T1000 (cell line): ENCODE measurements around the gene DGKD.

Source experiments
- DNase-seq: peaks from one replicate; lab custom pipeline; 2025; ENCODE audit warnings: mixed read lengths; lab: John Stamatoyannopoulos, UW

DGKD gene

DNA sequence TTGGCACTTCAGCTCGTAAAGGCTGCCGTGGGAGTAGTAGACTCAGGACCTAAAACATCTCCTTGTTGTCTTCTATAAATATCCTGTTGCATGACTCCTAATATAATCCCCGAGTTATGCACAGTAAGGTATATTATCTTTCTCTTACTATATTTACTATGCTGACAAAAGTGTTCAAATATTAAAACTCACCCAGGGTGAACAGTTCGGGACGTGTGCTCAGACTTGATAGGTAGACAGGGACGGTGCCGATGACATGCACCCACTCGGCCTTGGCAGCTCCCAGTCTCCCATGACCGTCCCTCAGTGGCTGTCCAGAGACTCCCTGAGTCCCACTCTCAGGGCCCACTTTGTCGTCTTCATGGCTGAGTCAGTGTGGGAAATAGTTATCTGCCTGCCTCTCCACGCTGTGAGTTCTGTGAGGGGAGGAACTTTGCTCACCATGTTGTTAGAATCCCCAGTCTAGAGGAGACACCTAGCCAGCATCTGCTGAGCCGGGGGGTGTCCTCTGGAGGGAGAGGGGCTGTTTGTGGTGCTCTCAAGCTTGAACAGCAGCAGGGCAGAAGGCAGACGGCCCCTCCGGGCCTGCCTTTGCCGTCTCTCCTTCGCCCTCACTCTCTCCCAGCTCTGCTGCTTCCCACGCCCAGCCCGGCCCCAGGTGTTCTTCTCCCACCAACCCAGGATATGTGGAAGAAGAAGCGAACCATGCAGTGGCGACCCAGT is 75.0 kb downstream of the DGKD start:
- no peak for DNase-seq

DNA sequence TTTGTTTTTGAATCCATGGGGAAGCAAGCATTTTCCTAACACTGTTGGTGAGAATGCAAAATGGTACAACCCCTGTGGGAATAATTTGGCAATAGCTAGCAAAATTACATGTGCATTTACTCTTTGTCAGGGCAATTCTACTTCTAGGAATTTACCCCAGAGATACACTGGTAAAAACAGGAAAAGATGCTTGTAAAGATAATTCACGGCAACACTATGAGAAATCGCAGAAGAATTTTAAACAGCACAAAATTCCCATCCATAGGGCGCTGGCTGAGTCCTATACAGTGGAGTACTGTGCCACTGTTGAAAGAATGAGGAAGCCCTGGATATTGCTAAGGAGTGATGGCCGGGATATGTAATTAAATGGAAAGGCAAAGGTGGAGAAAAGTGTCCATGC is 75.8 kb downstream of the DGKD start:
- DNase-seq, result no peak

DNA sequence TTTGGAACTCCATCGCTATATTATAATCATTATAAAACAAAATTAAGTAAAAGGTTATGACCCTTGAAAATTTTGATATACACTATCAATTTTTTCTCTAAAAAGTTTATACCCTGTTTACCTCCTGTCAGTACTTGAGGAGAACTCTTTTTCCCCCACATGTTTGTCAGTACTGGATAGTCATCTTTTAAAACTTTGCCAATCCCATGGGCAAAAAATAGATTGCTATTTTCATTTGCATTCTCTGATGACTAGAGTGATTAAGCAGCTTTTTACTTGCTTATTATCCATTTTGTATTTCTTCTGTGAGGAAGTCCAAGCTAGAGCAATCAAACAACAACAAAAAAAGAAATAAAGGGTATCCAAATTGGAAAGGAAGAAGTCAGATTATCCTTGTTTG is 76.4 kb downstream of the DGKD start:
- no peak for DNase-seq

DNA sequence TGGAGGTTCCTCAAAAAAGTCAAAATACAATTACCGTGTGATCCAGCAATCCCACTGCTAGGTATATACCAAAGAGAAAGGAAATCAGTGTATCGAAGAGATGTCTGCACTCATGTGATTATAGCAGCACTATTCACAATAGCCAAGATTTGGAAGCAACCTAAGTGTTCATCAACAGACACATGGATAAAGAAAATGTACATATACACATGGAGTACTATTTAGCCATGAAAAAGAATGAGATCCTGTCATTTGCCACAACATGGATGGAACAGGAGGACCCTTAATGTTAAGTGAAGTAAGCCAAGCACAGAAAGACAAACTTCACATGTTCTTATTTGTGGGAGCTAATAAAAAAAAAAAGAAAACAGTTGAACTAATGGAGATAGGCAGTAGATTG is 78.7 kb downstream of the DGKD start:
- DNase-seq, result no peak

DNA sequence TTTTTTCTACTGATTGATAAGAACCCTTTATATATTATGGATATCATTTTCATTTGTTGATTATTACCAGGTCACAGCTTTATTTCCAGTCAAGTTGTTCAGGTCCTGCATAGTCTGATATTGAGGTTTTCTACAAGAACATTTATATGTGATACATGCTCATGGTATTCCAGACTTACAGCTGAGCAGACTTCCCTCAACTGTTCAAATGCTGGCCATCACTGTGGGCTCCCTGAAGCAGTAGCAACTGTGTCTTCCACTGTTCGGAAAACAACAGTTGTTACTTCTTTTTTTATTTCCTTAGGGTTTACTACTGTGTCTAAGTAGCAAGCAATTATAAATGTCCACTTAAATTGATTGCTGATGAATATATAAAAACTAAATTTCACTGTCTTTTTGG is 79.5 kb downstream of the DGKD start:
- no peak for DNase-seq

DNA sequence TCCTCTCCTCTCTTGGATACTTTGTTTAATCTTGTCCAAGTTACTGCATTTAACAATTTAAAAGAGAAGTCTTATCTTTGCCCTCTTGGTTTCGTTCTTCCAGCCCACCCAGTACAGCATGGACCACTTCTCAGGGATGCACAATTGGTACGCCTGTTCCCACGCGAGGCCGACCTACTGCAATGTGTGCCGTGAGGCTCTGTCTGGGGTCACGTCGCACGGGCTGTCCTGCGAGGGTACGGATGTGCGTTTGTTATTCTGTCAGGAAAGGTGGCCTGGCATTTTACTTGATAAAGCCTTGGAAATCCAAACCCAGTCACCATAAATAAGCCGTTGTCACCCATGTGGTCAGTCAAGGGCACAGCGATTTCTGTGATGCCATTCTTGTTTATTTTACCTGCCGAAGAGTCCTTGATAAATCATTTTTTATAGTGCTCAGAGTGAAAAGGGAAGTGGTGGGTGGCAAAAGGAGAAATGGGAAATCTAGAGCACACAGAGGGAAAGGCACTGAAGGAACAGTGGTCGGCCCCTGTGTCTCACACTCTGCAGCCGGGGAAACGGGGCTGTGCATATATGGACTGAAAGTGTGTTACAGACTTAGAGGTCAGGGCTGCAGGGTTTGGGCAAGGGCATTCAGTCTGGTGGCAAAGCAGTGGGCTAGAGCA is 80.5 kb downstream of the DGKD start:
- DNase-seq, result no peak

DNA sequence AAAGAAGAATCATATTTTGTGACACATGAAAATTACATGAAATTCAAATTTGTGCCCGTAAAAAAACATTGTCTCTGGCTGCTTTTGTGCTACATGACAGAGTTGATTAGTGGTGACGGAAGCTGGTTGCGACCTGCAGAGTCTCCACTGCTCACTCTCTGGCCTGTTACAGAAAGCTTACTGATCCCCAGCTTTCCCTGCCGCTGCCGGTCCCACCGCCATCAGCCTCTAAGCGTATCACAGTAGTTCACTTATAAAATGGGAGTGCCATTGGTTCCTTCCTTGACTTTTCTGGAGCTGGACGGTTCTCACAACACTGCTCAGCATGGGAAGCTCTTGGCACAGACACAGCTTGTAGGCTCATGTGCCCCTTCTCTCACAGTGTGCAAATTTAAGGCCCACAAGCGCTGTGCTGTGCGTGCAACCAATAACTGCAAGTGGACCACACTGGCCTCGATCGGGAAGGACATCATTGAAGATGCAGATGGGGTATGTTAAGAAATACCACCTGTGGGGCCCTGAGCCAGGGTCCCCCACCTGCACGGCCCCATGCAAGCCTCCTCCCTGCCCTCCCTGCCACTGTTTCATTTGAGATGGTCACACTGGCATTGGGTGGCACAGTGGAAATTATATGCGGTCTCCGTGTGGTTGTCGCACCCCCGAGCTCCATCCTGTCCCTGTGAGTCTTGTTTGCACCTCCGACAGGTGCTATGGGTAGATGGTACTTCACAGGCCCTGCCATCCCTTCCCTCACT is 81.3 kb downstream of the DGKD start:
- no peak for DNase-seq

DNA sequence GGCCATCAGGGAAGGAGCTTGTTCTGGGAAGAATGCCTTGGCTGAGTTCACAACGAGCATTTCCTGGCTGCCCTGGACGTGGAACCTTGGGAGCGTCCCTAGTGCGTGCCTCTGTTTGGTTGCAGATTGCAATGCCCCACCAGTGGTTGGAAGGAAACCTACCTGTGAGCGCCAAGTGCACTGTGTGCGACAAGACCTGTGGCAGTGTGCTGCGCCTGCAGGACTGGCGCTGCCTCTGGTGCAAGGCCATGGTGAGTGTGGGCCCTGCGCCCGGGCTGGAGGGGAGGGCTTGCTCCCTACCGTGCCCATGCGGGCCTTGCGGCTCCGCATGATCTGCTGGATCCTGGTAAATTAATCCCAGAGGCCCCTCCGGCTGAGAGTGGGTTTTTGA is 81.9 kb downstream of the DGKD start:
- DNase-seq, result no peak

DNA sequence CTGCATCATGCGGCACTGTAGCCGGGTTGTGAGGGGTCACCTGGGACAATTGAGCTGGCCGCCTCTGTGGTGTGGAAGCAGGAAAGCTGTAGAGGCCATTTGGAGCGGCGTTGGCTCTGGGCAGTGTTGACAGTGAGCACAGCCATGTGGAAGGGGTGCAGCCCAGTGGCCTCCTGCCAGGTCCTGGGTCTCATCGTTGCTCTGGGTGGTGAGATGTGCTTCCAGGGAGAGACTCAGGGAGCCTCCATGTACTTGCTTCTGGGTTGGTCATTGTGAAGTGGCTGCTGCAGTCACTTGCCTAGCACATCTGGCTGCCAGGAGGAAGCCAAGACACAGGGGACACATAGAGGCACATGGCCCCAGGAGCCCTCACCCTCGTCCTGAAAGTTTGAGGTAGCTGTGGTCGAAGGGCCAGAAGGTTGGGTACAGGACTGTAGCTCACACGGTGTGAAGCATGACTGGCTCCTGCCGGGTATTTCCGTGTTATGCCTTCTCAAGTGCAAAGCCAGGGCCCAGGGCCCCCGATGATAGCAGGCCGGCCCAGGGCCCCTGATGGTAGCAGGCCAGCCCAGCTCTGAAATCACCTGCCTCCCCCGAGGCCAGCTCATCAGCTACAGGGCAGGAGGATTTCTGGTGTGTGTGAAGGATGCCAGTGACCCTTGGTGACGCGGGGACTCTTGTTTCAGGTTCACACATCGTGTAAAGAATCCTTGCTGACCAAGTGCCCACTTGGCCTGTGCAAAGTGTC is 82.6 kb downstream of the DGKD start:
- no peak for DNase-seq

DNA sequence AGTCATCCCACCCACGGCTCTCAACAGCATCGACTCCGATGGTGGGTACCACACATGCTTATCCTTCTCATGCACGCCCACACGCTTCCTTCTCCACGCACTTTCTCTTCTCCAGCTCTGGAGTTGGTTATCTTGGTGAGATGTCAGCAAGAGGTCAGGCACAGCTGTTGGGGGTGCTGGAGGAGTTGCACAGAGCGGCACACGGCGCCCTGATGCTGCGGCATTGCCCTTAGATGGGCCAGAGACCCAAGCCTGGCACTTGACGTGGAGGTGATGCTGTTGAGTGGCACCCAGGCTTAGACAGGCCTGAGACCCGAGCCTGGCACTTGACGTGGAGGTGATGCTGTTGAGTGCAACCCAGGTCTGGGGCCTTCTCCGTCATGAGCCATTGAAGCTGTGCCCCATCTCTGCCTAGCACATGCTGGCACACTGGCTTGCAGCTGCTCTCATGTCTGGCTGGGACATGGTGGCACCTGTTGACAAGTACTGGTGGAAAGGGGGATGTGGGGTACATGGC is 83.2 kb downstream of the DGKD start:
- no peak for DNase-seq

DNA sequence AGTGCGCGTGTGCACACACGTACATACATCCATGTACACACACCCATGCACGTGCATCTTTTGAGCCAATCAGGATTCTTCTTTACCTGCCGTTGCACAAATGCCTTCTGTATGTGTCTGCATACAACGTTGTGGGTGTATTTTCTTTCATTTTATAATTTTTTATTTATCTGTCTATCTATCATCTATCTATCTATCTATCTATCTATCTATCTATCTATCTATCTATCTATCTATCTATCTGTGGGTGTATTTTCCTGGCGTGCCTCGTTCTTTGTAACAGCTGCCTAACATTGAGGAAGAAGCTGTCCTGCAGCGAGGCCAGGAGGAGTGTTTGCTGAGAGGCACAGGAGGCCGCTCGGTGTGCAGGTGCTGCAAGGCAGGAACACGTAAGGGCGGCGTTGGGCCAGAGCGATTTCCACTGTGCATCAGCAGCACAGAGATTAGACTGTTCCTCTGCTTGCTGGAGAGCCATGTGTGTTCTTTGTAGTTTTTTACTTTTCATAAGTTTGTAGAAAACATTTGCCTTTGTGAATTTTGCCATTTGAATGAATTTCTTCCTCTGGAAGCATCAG is 84.4 kb downstream of the DGKD start:
- no peak for DNase-seq

DNA sequence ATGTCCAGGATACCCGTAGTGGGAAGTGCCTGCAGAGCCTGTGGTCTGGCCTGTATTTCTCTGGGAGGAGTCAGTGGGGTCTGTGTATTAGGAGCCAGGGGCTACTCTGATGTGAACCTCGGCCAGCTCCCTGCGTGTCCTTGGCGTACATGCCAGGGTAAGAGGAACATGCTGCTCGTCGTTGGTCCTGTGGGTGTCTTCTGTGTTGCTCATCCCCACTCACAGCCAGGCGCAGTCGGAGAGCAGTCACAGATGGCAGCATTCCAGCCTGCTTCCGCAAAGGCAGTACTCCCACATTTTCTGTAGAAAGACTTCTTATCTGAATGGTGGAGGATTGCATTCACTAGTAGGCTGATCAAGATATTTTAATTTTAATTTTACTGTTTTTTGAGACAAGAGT is 84.9 kb downstream of the DGKD start:
- DNase-seq, result no peak

DNA sequence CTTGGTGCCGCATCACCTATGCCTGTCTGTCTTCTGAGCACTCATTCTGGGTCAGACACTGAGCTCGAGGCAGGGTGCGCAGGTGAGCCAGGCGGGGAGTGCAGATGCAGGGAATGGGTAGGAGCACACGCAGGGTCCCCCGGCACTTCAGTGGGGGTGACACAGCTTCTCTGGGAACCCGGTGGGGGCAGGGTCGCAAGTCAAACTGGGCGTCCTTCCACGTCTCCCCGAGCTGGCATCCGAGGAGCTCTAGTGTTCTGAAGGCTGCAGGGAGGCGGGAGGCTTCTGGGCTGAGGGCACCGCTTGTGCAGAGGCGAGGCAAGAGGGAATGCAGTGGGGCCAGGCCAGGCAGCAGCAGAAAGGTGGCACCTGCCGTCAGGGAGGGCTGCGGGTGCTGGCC is 86.0 kb downstream of the DGKD start:
- no peak for DNase-seq

DNA sequence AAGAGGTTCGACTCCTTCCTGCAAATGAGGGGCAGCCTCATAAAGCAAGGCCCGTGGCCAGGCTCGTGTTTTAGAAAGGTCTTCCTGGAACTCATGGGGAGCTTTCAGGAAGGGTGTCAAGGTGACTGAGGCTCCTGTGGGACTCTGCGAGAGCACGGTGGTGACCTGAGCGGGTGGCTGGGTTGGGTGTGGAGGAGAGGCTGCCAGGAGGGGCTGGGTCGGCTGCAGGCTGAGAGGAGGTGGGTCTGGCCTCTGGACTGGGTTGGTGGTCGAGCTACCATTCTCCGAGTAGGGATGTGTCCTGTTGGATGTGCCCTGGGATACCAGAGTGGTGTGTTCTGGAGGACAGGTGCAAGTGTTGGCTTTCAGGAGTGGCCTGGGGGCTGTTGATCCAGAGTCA is 86.4 kb downstream of the DGKD start:
- DNase-seq, result no peak

DNA sequence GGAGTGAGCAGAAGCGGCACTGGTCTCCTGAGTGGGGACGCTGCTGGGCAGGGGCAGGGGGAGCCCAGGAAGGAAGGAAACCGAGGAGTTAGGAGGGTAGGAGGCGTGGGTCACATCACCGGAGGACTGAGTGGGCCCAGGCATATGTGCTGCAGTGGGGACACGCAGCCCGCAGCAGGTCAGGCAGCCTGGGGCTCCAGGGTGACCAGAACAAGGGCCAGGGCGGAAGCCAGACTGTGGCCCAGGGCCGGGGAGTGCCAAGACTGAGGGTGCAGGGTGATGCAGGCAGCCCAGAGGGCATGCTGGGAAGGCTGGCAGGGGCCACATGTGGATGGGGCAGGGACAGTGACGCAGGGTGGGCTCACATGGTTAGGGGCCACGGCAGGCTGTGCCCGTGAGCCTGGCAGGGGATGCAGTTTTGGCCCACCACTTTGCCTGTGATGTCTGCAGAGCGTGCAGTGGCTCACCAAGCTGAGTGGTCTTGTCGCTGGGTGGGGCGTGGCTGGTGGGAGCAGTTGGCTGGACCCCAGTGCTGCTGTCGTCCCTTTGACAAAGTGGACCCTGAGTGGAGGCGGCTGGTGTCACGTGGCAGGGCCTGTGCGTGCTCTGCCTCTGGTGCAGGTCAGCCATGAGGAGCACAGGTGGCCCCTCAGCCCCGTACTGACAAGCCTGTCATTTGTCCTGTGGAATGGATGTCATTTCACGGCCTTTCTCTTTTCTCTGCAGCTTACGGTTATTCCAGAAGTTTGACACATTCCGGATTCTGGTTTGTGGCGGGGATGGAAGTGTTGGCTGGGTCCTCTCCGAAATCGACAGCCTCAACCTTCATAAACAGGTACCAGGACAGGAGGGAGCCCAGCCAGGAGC is 87.1 kb downstream of the DGKD start:
- no peak for DNase-seq

DNA sequence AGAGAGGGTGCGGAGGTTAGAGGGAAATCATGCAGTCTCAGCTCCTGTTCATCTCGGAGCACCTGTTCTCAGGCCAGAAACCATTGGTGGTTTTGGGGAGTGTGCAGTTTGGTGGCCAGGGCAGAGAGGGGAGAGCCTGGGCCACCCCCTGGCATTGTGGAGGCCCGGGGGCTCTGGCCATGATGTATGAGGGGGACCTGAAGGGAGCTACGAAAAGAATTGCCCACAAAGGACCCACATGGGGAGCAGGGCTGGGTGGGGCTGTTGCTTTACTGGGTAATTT is 87.7 kb downstream of the DGKD start:
- DNase-seq, result no peak

DNA sequence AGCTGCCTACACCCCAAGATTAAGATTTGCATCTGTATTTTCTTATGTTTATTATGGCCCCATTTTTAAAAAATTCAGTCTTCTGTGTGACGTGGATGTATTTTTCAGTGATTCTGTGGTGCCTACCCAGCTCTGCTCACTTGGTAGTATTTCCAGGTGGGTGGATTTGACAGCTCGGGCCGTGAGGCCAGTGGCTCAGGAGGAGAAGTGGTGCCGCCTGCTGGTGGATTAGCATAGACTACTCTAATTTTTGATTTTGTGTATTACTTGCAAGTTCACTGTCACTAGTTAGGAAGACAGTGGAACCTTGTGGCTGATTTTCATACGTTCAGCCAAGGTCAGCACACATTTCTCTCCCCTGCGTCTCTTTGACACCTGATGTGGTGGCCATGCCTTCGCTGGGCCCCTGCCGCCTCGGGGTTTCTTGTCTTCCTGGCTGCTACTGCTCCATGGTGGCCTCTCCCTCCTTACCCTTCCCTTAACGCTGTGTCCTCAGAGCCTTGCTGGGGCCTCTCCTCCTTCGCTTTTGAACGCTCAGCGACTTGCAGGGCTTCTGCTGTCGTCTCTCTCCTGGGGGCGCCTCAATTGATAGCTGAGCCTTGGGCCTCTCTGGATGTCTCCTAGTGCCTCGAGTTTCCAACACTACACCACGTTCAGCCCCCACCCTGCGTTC is 89.4 kb downstream of the DGKD start:
- peak; percentile 31 for DNase-seq

DNA sequence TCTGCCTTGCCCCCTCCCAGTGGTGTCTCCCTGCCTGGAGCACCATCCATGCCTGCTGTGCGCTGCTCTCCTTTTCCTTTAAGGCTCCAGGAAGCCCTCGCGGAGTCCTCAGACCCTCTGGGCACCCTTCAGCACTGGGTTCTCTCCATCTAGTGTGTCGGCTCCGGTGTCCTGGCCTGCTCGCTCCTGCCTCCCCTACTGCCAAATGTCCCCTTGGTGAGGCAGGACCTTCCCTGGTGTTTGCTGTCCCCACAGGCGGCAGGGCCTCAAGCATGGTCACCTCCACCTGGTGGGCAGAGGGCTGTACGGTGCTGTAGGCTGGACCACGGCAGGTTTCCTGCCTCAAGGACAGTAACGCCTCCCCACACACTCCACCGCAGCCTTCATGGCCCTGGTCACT is 90.2 kb downstream of the DGKD start:
- no peak for DNase-seq

DNA sequence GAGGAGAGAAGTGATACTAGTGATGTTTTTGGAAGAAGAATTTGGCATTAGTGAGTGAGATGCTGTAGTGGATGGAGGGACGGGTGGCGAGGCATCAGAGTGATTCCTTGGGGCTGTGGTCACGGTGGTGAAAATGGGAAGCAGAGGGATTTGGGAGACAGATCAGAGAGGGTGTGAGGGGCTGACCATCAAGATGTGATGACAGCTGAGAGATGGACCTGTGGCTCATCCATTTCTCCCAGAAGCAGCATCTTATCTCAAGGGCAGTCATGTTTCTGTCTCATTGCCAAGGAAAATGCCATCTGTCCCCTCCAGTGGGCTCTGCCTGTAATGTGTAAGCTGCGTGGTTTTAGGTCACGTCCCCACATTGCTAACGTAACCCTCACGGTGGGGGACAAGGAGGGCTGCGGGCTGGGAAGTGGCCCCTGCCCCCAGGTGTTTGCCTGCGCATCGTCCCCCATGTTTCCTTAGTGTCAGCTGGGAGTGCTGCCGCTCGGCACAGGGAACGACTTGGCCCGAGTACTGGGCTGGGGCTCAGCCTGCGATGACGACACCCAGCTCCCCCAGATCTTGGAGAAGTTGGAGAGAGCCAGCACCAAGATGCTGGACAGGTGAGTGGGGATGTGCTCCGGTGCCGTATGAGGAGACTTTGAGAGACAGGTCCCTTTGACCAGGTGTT is 91.0 kb downstream of the DGKD start:
- DNase-seq, result no peak

DNA sequence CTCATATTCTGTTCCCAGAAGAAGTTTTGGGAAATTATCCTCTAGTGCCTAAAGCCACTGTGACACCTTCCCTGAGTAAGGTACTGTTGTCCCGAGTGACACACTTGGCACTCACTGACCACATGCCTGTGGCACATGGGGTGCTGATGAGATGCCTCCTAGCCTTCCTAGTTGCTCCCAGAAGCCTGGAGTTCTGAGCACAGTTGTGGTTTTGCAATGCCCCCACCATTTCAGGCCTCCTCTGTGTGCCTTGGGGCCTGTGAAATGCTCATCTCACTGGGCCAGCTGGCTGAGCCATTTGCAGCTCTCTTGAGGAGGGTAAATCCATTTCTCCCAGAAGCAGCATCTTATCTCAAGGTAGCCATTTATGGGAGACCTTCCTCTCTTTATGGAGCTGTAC is 91.8 kb downstream of the DGKD start:
- DNase-seq, result no peak
